MM.1S (cell line): ENCODE measurements around the gene SLC12A3.

Experiments
- CTCF ChIP-seq: fragments of 300-600 bp; sonication (generic); IDR thresholded peaks from 2 replicates; pipeline ENCODE4 v1.5.1; 2016; ENCODE audit warnings: antibody characterized with exemption, low read length, mixed read lengths
- EZH2phosphoT487 ChIP-seq: fragments of 300-600 bp; sonication (generic); IDR thresholded peaks from 2 replicates; pipeline ENCODE4 v1.6.1; 2018; ENCODE audit warnings: antibody characterized with exemption, low read length

GRCh38 chr16:56929639-56930038 is 64.6 kb downstream of the SLC12A3 start:
- no peak for TF ChIP-seq CTCF
- no peak for TF ChIP-seq EZH2phosphoT487
